SK-N-SH (cell line): ENCODE data around the gene SNTG2. TPM values are rescaled to one million over a fixed set of nuclear protein-coding genes. Genes with fewer than 3 reads are reported as not detected.

Source experiments
- CTCF ChIA-PET: fragments of 300-600, 350-600 bp; formaldehyde crosslinking; extraction: SDS; loops from one replicate; lab custom pipeline; 2021; lab: Yijun Ruan, JAX
- POLR2A ChIA-PET: fragments of 350-600 bp; sonication (Branson Sonifier 250); formaldehyde crosslinking; extraction: SDS; loops from one replicate; lab custom pipeline; 2020; ENCODE audit warnings: antibody characterized with exemption, inconsistent platforms; lab: Yijun Ruan, JAX
- DNase-seq: peaks from one replicate; pipeline ENCODE4 v3.0.0; 2012
- H2AFZ ChIP-seq: fragments of 200-600 bp; sonication (generic); 2 replicates; pipeline ENCODE4 v1.8.1; 2016; ENCODE audit warnings: antibody characterized with exemption, mild to moderate bottlenecking, low read depth
- H3F3A ChIP-seq: fragments of 200-600 bp; sonication (generic); replicated peaks from 2 replicates; pipeline ENCODE3; 2016; ENCODE audit warnings: antibody characterized with exemption, mild to moderate bottlenecking; ENCODE audit not compliant: insufficient read depth
- H3K27ac ChIP-seq, 2 experiments: fragments of 200-500 bp in 1 of 2; fragments of 200-600 bp in 1 of 2; sonication (Bioruptor generic) in 1 of 2; sonication (generic), shearing (Covaris generic) in 1 of 2; 2 replicates each; pipeline versions ENCODE4 v1.5.1 to v1.6.1; 2014 to 2016; ENCODE audit warnings: low read depth in 2 of 2, inconsistent platforms in 1 of 2, low read length in 1 of 2, mild to moderate bottlenecking in 1 of 2, mixed read lengths in 1 of 2
- H3K27me3 ChIP-seq: fragments of 200-600 bp; sonication (generic), shearing (Covaris generic); 2 replicates; pipeline ENCODE4 v1.6.1; 2016; ENCODE audit warnings: mixed run types; ENCODE audit not compliant: insufficient read depth
- H3K36me3 ChIP-seq, 2 experiments: fragments of 200-500 bp in 1 of 2; fragments of 200-600 bp in 1 of 2; sonication (Bioruptor generic) in 1 of 2; sonication (generic) in 1 of 2; replicated peaks in 1 of 2; 2 replicates each; pipeline versions ENCODE3 to v1.5.1; 2014 to 2016; ENCODE audit warnings: low read length in 1 of 2, mild to moderate bottlenecking in 1 of 2; ENCODE audit not compliant: insufficient read depth in 2 of 2, control insufficient read depth in 1 of 2
- H3K4me1 ChIP-seq, 2 experiments: fragments of 200-500 bp in 1 of 2; fragments of 200-600 bp in 1 of 2; sonication (Bioruptor generic) in 1 of 2; sonication (generic), shearing (Covaris generic) in 1 of 2; 2 replicates each; pipeline versions ENCODE4 v1.5.1 to v1.6.1; 2014 to 2016; ENCODE audit warnings: low read depth in 1 of 2, low read length in 1 of 2, mixed run types in 1 of 2; ENCODE audit not compliant: insufficient read depth in 2 of 2, control insufficient read depth in 1 of 2
- H3K4me2 ChIP-seq: fragments of 200-600 bp; sonication (generic), shearing (Covaris generic); 2 replicates; pipeline ENCODE4 v1.6.1; 2017; ENCODE audit warnings: mixed run types
- H3K4me3 ChIP-seq, 2 experiments: fragments of 200-500 bp in 1 of 2; fragments of 200-600 bp in 1 of 2; sonication (Bioruptor generic) in 1 of 2; sonication (generic), shearing (Covaris generic) in 1 of 2; 2 replicates each; pipeline versions ENCODE4 v1.5.1 to v1.8.1; 2014 to 2016; ENCODE audit warnings: low read depth in 2 of 2, inconsistent platforms in 1 of 2, low read length in 1 of 2, mild to moderate bottlenecking in 1 of 2, mixed read lengths in 1 of 2, moderate library complexity in 1 of 2
- H3K79me2 ChIP-seq: fragments of 200-600 bp; sonication (generic); 2 replicates; pipeline ENCODE4 v1.8.1; 2017; ENCODE audit warnings: mild to moderate bottlenecking; ENCODE audit not compliant: insufficient read depth
- H3K9ac ChIP-seq: fragments of 200-600 bp; sonication (generic); 2 replicates; pipeline ENCODE4 v1.6.1; 2017; ENCODE audit warnings: mixed run types
- H3K9me2 ChIP-seq: fragments of 200-600 bp; sonication (generic); 2 replicates; pipeline ENCODE4 v1.6.1; 2017; ENCODE audit warnings: mixed run types
- H3K9me3 ChIP-seq: fragments of 200-600 bp; sonication (generic); 2 replicates; pipeline ENCODE4 v1.6.1; 2017; ENCODE audit warnings: mixed run types, mild to moderate bottlenecking, moderate library complexity
- H4K20me1 ChIP-seq: fragments of 200-600 bp; sonication (generic); 2 replicates; pipeline ENCODE4 v1.6.1; 2017; ENCODE audit warnings: mild to moderate bottlenecking, mixed run types; ENCODE audit not compliant: insufficient read depth
- CHD2 ChIP-seq: fragments of 150-350 bp; IDR thresholded peaks from 2 replicates; pipeline ENCODE4 v1.6.1; 2018; ENCODE audit warnings: low read length; ENCODE audit not compliant: partially characterized antibody
- CTCF ChIP-seq: fragments of 200-600 bp; sonication (generic); IDR thresholded peaks from 2 replicates; pipeline ENCODE4 v1.6.1; 2017; ENCODE audit warnings: antibody characterized with exemption, mild to moderate bottlenecking, moderate library complexity
- EP300 ChIP-seq, 2 experiments: IDR thresholded peaks; 2 replicates each; pipeline versions ENCODE4 v1.4.0 to v1.6.1; 2012; ENCODE audit warnings: borderline replicate concordance in 1 of 2, low read depth in 1 of 2, low read length in 1 of 2
- EZH2phosphoT487 ChIP-seq: fragments of 200-600 bp; sonication (generic); IDR thresholded peaks from 2 replicates; pipeline ENCODE4 v1.6.1; 2017; ENCODE audit warnings: low read depth, mixed run types, mild to moderate bottlenecking, antibody characterized with exemption, moderate library complexity, borderline replicate concordance
- FOSL2 ChIP-seq: IDR thresholded peaks from 2 replicates; pipeline ENCODE4 v1.4.0; 2012; ENCODE audit warnings: low read depth, mild to moderate bottlenecking, moderate library complexity, borderline replicate concordance
- FOXM1 ChIP-seq: IDR thresholded peaks from 2 replicates; pipeline ENCODE4 v1.4.0; 2012; ENCODE audit warnings: low read depth, mild to moderate bottlenecking
- GABPA ChIP-seq: IDR thresholded peaks from 2 replicates; pipeline ENCODE4 v1.4.0; 2012; ENCODE audit warnings: low read depth, mild to moderate bottlenecking
- IRF3 ChIP-seq: fragments of 150-350 bp; IDR thresholded peaks from 2 replicates; pipeline ENCODE4 v1.6.1; 2016; ENCODE audit warnings: mild to moderate bottlenecking, low read depth, low read length
- JUND ChIP-seq: IDR thresholded peaks from 2 replicates; pipeline ENCODE4 v1.4.0; 2012
- MAX ChIP-seq: IDR thresholded peaks from 2 replicates; pipeline ENCODE4 v1.4.0; 2012; ENCODE audit warnings: low read depth
- MXI1 ChIP-seq: IDR thresholded peaks from 2 replicates; pipeline ENCODE4 v1.6.1; 2012; ENCODE audit warnings: mild to moderate bottlenecking, low read depth, low read length, improper control_type of control experiment
- NFIC ChIP-seq: IDR thresholded peaks from 2 replicates; pipeline ENCODE4 v1.4.0; 2012; ENCODE audit warnings: borderline replicate concordance
- NRF1 ChIP-seq: IDR thresholded peaks from 2 replicates; pipeline ENCODE4 v1.6.1; 2012; ENCODE audit warnings: low read depth, mild to moderate bottlenecking, low read length
- POLR2AphosphoS5 ChIP-seq: IDR thresholded peaks from 2 replicates; pipeline ENCODE4 v1.6.1; 2012; ENCODE audit warnings: low read depth, low read length
- RAD21 ChIP-seq: IDR thresholded peaks from 2 replicates; pipeline ENCODE4 v1.6.1; 2012; ENCODE audit warnings: mild to moderate bottlenecking, low read length
- RCOR1 ChIP-seq: fragments of 150-350 bp; IDR thresholded peaks from 2 replicates; pipeline ENCODE4 v1.6.1; 2017; ENCODE audit warnings: antibody characterized with exemption, low read length
- SIN3A ChIP-seq: IDR thresholded peaks from 2 replicates; pipeline ENCODE4 v1.6.1; 2012; ENCODE audit warnings: low read depth, mild to moderate bottlenecking, low read length, moderate library complexity, borderline replicate concordance
- TAF1 ChIP-seq: IDR thresholded peaks from 2 replicates; pipeline ENCODE4 v1.6.1; 2012; ENCODE audit warnings: low read depth, mild to moderate bottlenecking, low read length, moderate library complexity, borderline replicate concordance
- TCF12 ChIP-seq: IDR thresholded peaks from 2 replicates; pipeline ENCODE4 v1.4.0; 2012
- USF1 ChIP-seq: IDR thresholded peaks from 2 replicates; pipeline ENCODE4 v1.4.0; 2012; ENCODE audit warnings: low read depth, borderline replicate concordance
- USF2 ChIP-seq: fragments of 150-350 bp; IDR thresholded peaks from 2 replicates; pipeline ENCODE4 v1.6.1; 2017; ENCODE audit warnings: antibody characterized with exemption, low read length, low read depth, borderline replicate concordance
- YY1 ChIP-seq: IDR thresholded peaks from 2 replicates; pipeline ENCODE4 v1.4.0; 2012; ENCODE audit warnings: low read depth, mild to moderate bottlenecking
- WGBS: methylation state at CpG from one replicate; pipeline ENCODE4 v1.1.6; 2017; ENCODE audit warnings: low lambda C conversion rate; 5-methylcytosine and 5-hydroxymethylcytosine counted together
- polyA plus RNA-seq, 3 experiments: library from polyadenylated mRNA; depleted of rRNA; stranded (reverse); fragments of >200 nt; gene quantifications; 2 replicates each; pipeline ENCODE4 v1.2.3, GENCODE V29; 2012

Gene SNTG2
- polyA plus RNA-seq, 1 of the 3 experiments (the other 2 are of a cell fraction): not detected

- Histone ChIP-seq H3K9me2 (no peaks in the 10 kb centered on the region), H3K36me3 (no peaks in the 10 kb centered on the region), H3F3A (no peaks in the 10 kb centered on the region), H3K9me3 (no peaks in the 10 kb centered on the region), H3K79me2 (no peaks in the 10 kb centered on the region), H3K4me3 (no peak overlapping the region), H3K27ac (no peak overlapping the region), H3K4me2 (no peak overlapping the region), H2AFZ (no peak overlapping the region), H3K4me1 (no peaks in the 10 kb centered on the region), H3K27me3 (no peaks in the 10 kb centered on the region), H4K20me1 (no peaks in the 10 kb centered on the region), H3K9ac (no peak overlapping the region)
- DNase-seq: no peak
- TF ChIP-seq EZH2phosphoT487 (no peak), FOSL2 (no peak), IRF3 (no peak), USF1 (no peak), CHD2 (no peak), NRF1 (no peak), GABPA (no peak), NFIC (no peak), MAX (no peak)
- 64% methylated on average over 10 of the region's 10 CpGs for WGBS
- ChIA-PET CTCF (no interaction called here), POLR2A (no interaction called here)
Observed at GRCh38 chr2:1353543-1353942, 402.9 kb downstream of the SNTG2 start.

- H3K79me2 ChIP-seq: no peaks in the 10 kb centered on the region
- H3K4me1 ChIP-seq: no peaks in the 10 kb centered on the region
- no peak overlapping the region for H2AFZ ChIP-seq
- H3K27me3 ChIP-seq: no peaks in the 10 kb centered on the region
- H3K9me2 ChIP-seq: no peaks in the 10 kb centered on the region
- H3K4me2 ChIP-seq: no peak overlapping the region
- no peak overlapping the region for H3K4me3 ChIP-seq
- H3K9ac ChIP-seq: no peak overlapping the region
- H3K36me3 ChIP-seq: no peaks in the 10 kb centered on the region
- ChIA-PET CTCF (interaction anchor here (0.8 to 1.3 kb wide), 2 partner anchors 10 to 13 kb away, joined by 3 read pairs; no protein-coding TSS in a partner anchor), POLR2A (no interaction called here)
- H3K9me3 ChIP-seq: no peaks in the 10 kb centered on the region
- TF ChIP-seq TAF1 (no peak), RCOR1 (no peak), JUND (no peak), CHD2 (no peak), TCF12 (no peak), POLR2AphosphoS5 (no peak), YY1 (no peak), CTCF (no peak), MXI1 (no peak), SIN3A (no peak), RAD21 (no peak), EP300 (IDR thresholded peaks at IDR 0.05; ENCODE audit: borderline replicate concordance in 1 of 2, low read depth in 1 of 2, low read length in 1 of 2) (no peak), NFIC (no peak), FOXM1 (no peak), USF2 (no peak)
- H3F3A ChIP-seq: no peaks in the 10 kb centered on the region
- no peak overlapping the region for H3K27ac ChIP-seq
- WGBS: 25% methylated on average over 1 of the region's 1 CpG
- H4K20me1 ChIP-seq: no peaks in the 10 kb centered on the region
- DNase-seq: no peak
Observed at GRCh38 chr2:1360144-1360543, 409.5 kb downstream of the SNTG2 start.
